ENCODE measurements around the gene GARIN5B.

GARIN5B gene

DNA sequence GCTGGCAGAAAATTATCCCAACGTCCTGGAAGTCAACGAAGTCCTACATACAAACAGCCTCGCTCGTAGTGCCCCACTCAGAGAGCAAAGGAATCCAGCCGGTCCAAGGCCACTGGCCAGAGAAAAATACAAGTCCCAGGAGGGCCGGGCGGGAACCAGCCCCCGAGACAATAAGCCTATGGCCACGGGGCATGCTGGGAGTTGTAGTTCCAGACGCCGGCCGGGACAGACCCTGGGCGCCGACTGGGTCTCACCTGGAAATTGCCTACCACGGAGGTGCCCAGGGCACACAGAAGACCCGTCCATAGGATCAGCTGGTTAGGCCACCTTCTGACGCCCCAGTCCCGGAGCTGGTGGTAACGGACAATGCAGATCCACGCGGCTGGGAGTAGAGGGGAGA is 43.3 kb downstream of the GARIN5B start:
- DNase-seq, result no peak

DNA sequence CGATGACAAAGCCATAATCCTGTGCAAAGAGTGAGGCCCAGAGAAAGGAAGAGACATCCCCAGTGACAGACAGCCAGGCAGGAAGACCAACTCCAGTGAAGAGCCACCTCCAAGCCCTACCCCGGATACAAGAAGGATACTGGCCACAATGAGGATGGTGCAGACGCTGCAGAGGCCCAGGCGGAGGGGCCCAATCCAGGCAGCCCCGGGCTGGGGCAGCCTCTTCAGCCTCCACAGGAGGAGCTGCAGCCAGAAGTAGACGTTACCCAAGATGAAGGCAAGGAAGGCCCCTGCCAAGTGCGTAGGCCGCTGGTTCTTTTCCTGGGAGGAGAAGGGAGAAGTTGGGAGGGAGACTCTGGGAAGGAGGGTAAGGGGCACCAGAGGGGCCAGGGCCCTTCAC is 46.4 kb downstream of the GARIN5B start:
- DNase-seq, result no peak

DNA sequence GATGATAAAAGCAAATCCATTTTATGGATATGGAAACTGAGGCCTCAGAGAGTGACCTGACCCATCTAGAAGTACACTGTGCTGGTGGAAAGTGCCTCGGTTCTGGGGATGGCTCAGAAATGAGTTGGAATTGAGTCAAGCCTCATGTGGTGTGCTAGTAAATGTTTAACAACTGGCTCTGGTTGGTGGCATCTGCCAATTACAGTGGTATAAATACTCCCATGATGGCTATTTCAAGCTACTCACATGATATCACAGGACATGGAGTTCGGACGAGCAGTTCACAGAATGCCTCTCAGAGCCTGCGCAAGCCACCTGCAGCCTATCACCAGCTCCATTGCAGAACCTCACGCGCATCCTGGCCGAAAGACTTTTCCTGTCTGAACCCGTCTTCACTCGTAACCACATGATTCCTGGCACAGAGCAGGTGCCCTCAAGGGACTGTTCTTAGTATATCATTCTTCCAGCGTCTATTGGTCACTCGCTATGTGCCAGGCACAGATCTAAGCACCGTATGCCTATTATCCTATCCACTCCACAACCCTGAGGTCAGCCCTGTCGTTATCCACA is 47.0 kb downstream of the GARIN5B start:
- DNase-seq, result no peak

DNA sequence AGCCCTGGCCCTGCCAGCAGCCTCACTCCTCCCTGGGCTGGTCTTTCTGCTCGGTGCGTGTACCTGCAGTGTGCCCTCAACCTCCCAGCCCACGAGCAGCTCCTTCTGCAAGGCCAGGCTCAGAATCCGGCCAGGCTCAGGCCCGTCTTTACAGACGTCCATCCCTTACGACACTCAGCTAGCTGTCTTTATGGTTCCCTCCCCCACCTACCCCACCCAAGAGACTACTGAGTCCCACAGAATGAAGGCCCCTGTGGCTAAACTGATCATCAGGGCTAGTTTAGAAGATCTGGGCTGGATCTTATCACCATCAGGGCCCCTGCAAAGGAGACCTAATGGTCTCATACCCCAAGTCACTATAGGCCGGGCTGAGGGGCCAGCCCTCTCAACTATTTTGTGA is 48.7 kb downstream of the GARIN5B start:
- DNase-seq, result no peak

DNA sequence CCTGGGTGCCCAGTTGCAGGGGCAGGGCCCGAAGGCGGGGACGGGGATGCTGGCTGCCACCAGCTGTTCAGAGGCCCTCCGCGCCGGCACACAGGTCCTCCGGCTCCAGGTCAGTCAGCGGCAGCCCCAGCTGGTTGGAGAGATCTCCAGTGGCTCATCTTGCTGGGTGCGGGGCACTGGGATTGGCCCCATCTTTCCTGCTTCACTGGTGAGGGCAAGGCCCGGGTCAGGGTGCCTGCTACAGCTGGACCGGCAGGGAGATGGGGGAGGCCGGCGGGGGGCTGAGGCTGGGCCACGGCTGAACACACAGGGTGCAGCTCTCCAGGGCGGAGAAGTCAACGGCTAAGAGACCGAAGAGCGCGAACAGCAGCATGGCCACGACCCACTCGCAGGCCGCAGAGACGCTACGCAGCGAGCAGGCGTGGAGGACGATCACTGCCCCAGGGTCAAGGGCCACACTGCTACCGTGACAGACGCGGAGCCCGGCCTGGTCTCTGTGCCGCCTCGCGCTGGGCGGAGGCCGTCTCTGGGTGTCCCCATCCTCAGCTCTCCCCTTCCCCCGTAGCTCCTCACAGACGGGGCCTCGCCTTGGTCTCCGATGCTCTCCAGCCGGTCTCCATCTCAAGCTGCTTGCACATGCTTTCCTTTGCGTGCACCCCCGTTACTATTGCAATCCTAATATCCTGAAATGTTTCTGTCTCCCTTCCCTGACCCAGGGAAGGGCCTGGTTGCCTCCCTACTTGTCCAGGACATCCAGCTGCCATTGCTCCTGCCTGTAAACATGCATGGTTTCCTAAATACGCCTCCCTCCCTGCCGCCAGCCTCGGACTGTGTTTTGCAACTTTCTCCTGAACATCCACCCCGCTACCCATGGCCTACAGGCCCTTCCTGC is 50.2 kb downstream of the GARIN5B start:
- DNase-seq, result no peak

DNA sequence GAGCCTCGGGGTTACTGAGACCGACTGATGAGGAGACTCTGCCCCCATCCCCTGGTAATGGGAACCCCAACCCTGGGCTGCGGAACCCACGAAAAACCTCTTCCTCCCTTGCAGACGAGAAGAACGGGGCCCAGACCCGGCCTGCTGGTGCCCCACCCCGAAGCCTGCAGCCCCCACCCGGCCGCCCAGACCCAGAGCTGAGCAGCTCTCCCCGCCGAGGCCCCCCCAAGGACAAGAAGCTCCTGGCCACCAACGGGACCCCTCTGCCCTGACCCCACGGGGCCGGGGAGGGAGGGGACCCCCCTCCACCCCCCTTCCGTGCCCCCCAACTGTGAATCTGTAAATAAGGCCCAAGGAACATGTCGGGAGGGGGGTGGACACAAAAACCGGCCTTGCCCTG is 51.3 kb downstream of the GARIN5B start:
- no peak for DNase-seq

DNA sequence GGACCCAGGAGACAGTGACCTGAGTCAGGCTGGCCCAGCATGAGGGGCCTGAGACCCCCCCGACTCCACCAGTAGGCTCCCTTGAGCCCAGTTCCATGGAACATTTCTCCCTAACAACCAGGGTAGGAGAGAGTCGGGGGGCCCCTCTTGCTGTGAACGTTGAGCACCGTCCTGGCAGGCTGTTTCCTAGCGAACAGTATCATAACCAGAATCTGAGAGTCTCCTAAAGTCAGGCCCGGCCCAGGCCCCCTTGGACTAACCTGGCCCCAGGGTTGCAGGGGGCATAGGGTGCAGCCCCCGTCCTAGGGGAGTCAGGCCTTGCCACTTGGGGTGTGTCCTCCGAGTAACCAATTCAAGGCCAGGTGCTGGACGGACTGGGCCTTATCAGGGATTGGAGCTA is 51.7 kb downstream of the GARIN5B start:
- no peak for DNase-seq

DNA sequence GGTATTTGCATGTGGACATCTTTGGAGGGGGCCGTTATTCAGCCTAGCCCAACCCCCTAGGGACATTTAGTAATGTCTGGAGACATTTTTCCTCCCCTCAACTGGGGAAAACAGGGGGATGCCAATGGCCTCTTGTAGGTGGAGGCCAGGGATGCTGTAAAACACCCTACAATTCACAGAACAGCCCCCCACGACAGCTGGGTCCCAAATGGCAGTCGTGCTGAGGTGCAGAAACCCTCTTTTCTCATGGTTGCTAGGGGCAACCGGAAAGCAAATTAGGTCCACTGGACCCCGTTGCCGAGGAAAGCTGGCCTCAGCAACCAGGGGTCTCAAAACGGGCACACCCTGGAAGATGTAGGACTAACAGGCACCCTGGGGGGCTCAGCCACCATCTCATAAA is 52.6 kb downstream of the GARIN5B start:
- no peak for DNase-seq

DNA sequence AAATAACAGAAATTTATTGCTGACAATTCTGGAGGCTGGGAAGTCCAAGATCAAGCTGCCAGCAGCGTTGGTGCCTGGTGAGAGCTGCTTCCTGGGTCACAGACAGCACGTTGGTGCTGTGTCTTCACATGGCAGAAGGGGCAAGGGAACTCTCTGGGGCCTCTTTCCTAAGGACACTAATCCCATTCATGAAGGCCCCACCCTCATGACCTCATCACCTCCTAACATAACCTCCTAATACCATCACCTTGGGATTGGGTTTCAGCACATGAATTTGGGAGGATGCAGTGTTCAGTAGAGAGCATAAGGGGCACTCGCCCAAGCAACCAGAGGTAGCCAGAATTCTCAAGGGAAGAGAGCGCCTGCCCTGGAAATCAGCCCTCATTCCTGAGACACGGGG is 53.6 kb downstream of the GARIN5B start:
- DNase-seq, result no peak

DNA sequence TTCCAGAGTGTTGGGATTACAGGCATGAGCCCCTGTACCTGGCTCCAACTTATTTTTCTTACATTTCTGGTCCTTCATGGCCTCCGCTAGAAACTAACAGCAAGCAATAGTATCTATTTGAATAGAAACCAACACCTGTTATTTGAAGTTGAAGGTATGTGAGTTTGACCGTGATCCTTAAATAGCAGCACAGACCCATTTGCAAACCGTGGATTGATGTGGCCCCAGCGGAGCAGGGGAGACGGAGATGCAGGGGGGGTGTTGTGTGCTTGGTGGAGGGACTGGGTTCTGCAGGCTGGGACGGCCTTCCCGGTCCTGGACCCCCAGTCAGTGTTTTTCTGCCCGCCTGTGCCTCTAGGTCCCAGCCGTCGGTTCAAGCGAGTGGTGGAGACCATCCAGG is 54.8 kb downstream of the GARIN5B start:
- DNase-seq, result no peak

DNA sequence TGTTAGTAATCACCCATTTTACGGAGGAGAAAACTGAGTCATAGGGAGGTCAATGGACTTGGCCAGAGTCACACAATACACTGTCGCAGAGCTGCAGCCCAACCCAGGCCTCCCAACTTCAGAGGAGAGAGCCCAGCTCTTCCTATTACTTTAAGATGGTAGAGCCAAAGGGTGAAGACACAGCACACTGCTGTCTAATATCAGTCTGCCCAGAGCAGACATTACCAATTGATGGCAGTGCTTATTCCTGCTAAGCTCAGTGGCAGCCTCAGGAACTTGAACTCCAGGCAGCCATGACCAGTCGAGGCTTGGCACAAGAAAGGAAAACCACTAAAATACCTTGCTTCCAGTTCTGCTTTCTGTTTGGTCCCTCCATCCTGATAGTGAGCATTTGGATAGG is 56.3 kb downstream of the GARIN5B start:
- no peak for DNase-seq

DNA sequence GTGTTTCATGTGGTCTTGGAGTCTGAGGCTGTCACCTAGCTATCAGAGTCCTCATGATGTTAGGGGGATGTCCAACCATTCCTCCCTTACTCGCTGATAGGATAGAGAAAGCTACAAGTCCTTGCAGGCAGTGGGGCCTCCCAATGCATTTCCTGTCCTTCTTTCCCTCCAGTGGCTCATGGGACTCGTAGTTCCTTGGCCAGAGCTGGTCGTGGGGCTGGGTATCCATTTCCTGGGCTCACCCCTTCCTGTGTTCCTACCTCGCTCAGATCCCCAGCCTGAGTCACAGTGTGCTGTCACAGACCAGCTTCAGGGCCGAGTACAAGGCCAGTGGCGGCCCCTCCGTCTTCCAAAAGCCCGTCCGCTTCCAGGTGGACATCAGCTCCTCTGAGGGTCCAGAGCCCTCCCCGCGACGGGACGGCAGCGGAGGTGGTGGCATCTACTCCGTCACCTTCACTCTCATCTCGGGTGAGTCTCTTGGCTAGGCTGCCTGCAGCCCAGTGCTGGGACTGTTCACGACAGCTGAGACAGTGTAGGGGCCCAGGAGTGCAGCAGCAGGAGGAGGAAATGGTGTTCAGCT is 57.0 kb downstream of the GARIN5B start:
- DNase-seq, result no peak

DNA sequence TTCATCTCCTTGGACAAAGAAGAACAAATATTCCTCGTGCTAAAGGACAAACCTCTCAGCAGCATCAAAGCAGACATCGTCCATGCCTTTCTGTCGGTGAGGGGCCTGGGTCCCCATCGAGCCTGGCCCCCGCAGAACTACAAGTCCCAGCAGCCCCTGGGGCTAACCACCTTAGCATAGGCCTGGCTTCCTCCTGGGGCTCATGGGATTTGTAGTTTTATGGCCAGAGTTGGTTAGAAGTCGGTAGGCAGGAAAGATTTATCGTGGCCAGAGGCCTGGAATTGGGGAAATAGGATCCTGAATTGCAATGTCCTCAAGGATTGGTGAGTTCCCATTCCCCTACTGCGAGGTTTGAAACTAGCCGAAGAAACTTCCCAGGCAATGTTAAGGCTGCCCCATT is 57.6 kb downstream of the GARIN5B start:
- DNase-seq, result peak; percentile 67

DNA sequence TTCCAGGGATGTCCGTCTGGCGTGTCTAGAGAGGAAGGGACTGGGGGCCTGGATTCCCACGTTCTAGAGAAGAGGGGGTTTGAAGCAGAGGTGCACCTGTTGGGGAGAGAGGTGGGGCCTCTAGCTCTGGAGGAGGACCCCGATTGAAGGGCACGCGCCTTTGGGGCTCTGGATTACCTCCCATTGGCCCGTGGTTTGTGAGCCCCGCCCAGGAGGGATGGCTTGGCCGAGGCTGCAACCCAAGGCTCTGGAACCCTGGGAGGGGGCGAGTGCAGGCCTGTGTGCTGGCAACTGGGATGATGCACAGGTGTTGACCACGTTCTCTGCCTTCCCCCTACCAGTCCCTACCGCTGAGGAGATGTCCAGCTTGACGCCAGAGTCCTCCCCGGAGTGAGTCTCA is 58.1 kb downstream of the GARIN5B start:
- DNase-seq, result no peak

Measured in CD4-positive, alpha-beta T cell treated with Interleukin-10 for 1 hour (primary cell).